Stimulated activated naive CD8-positive, alpha-beta T cell treated with anti-CD3 and anti-CD28 coated beads, Interleukin-15, amount 100 ng/mL, for 72 hours (primary cell): ENCODE measurements around the gene RTRAF.
A peak's percentile ranks its signal among the peaks of the same experiment; 100 is the strongest.

ENCODE experiments used
- ATAC-seq: fragments of 150-1000 bp; cut with Tn5 transposase; 2 replicates; pipeline ENCODE4 v1.10.0; 2021; ENCODE audit warnings: mild to moderate bottlenecking, moderate library complexity
- DNase-seq, 2 donors: peaks; one replicate each; pipeline ENCODE4 v3.0.0; 2021 to 2022
- H3K27ac Mint-ChIP-seq, 2 donors: one replicate each; pipeline ENCODE4 v1.8.0; 2022; ENCODE audit warnings: mild to moderate bottlenecking in 2 of 2, mixed read lengths in 2 of 2, moderate library complexity in 2 of 2
- H3K27me3 Mint-ChIP-seq: one replicate; pipeline ENCODE4 v1.8.0; 2022; ENCODE audit warnings: mixed read lengths
- H3K4me1 Mint-ChIP-seq: one replicate; pipeline ENCODE4 v1.8.0; 2022; ENCODE audit warnings: mild to moderate bottlenecking, mixed read lengths
- H3K4me3 Mint-ChIP-seq, 2 donors: one replicate each; pipeline ENCODE4 v1.8.0; 2022; ENCODE audit warnings: mild to moderate bottlenecking in 2 of 2, mixed read lengths in 2 of 2, moderate library complexity in 1 of 2
- H3K9me3 Mint-ChIP-seq, 2 donors: one replicate each; pipeline ENCODE4 v1.8.0; 2022; ENCODE audit warnings: mixed read lengths in 2 of 2

Gene RTRAF

DNA sequence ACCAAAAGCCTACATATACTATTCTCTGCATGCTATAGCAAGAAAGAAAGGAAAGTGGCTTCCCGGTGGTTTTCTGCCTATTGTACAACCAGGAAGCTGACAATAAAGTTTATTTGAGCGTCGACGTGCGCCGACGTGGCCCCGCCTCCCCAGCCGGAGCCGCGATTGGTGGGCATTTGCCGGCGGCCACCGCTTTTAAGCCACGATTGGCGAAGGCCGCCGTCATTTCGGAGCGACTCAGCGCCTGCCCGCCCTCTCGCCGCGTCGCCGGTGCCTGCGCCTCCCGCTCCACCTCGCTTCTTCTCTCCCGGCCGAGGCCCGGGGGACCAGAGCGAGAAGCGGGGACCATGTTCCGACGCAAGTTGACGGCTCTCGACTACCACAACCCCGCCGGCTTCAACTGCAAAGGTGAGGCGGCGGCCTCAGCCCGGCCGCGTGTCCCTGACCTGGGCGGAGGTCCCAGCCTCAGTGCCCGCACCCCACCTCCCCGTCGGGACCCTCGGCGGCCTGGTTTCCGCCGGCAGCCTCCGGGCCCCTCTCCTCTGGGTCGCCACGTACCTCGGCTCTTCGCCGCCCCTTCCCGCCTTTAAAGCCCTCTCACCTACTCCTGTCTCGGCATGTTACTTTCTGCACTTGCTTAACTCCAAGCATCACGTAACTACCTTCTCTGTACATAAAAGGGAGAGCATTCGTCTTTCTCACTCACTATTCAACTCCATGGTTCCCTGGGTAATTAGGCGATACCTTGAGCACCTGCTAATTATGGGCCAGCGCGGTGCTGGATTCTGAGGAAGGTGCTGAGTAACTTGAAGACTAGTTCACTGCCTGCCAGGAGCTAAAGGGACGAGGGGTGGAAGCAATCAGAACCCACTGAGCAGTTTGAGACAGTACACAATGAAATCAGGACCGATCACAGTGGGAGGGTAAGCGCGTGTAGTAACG is at the start of gene RTRAF:
Gene RTRAF (plus strand): TSS at position 254 of the 942 bp plus-strand sequence. CDS start 94 bp downstream, at position 348.
- H3K27ac Mint-ChIP-seq: peak within 1 kb of the TSS; percentile 96 to 97
- H3K27me3 Mint-ChIP-seq: no peaks in the 10 kb centered on the region
- no peaks in the 10 kb centered on the region for H3K9me3 Mint-ChIP-seq
- ATAC-seq (peak; percentile 97), DNase-seq (peak; percentile 90 to 92)
- peak within 1 kb of the TSS; percentile 88 to 93 for H3K4me3 Mint-ChIP-seq
- peaks cover 27% of the 10 kb centered on the region for H3K4me1 Mint-ChIP-seq

DNA sequence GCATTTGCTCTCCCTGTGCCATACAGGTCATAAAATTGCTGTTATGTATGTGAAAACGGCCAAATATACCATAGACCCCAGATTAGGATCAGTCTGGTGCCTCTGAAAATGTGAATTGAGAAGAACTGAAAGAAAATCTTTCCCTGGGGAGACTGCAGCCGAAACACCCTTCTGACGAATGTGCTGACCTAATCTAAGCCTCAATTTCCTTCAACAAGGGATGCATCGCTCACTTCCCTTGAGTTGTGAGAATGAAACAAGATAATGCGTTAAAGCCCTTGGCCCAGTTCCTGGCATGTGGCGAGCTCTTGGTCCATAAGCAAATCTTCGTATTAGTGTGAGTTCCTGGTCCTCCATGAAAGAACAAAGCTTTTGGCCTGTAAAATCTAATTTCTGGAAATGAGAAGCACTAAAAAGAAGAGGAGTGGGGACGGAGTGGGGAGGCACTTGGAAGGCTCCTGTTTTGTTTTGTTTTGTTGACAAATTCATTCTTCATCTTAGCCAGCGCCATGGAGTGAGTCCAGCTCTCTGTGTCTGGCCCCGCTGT is 49.5 kb upstream of the RTRAF start:
- H3K27me3 Mint-ChIP-seq: no peaks in the 10 kb centered on the region
- DNase-seq (no peak), ATAC-seq (no peak)
- no peak overlapping the region for H3K4me3 Mint-ChIP-seq
- H3K4me1 Mint-ChIP-seq: peaks cover 26% of the 10 kb centered on the region
- no peak overlapping the region for H3K27ac Mint-ChIP-seq
- peaks cover 0 to 1% of the 10 kb centered on the region in 2 donors for H3K9me3 Mint-ChIP-seq

DNA sequence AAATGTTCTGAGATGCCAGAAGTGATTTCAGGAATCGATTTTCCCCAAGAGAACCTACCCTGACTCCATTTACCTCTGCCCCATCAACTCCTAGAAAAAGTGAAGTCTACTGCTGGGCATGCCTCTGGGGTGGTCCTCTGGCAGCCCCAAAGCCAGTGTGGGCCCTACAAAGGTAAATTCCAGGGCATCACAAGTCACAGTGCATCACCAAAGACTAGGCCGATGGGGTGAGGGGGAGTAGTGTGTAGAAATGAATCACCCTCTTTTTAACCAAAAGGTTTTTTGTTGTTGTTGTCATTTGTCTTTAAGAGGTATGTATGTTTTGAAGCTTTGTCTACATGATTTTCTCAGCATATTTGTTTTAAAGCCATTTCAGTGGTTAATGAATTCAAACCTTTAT is 46.4 kb upstream of the RTRAF start:
- Mint-ChIP-seq H3K4me3 (no peak overlapping the region), H3K27ac (no peak overlapping the region), H3K27me3 (no peaks in the 10 kb centered on the region), H3K4me1 (peaks cover 31% of the 10 kb centered on the region), H3K9me3 (peaks cover 15 to 28% of the 10 kb centered on the region in 2 donors)
- no peak for DNase-seq
- ATAC-seq: no peak

DNA sequence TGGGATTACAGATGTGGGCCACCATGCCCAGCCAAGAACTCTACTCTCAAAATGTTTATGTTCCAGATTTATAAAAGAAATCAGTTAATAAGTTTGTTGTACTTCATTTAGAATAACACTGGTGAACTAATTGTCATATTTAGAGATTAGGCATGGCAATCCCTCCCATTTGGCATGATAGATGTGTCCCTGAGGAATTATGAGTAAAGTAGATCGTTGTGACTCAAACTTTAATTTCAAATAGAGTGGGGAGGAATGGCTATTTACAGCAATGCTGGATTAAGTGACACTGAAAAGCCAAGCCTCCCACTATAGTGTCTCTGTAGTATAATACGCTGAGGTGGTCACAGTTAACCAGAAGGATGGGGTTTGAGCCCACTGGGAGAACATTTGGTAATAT is 39.3 kb upstream of the RTRAF start:
- no peak overlapping the region for H3K4me3 Mint-ChIP-seq
- no peak overlapping the region for H3K27ac Mint-ChIP-seq
- no peaks in the 10 kb centered on the region for H3K27me3 Mint-ChIP-seq
- DNase-seq (no peak), ATAC-seq (no peak)
- H3K9me3 Mint-ChIP-seq: peaks cover 15 to 25% of the 10 kb centered on the region in 2 donors
- peaks cover 18% of the 10 kb centered on the region for H3K4me1 Mint-ChIP-seq

DNA sequence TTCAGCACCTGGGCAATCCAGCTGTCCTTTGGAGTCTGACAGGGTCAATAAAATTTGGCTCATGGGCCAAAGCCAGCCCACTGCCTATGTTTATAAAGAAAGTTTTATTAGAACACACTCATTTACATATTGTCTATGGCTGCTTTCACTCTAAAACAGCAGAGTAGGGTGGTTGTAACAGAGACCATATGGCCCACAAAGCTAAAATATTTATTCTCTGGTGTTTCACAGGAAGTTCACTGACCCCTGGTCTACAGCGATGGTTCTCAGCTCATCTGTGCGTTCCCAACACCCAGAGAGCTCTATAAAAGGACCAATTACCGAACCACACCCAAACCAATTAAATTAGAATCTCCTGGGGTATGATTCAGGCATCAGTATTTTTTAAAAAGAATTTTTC is 37.7 kb upstream of the RTRAF start:
- DNase-seq (no peak), ATAC-seq (no peak)
- Mint-ChIP-seq H3K27ac (no peak overlapping the region), H3K9me3 (peaks cover 4 to 9% of the 10 kb centered on the region in 2 donors), H3K4me1 (peaks cover 14% of the 10 kb centered on the region), H3K4me3 (no peak overlapping the region), H3K27me3 (no peaks in the 10 kb centered on the region)

DNA sequence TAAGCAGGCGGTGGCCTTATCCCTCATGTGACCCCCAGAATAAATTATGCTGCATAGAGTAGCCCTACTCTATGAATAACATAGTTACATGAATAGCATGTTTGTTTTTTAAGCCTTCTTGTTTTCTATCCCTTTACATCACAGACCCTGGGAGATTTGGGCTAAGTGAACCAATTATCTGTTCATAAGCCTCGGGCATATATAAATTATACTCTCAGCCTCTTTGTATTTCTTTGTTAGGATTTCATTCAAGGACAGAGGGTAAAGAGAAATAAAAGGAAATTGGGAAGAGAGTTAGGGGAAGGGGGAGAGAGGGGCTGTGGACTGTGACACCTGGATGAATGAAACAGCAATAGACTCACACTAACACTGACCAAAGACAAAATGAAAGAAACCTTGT is 35.3 kb upstream of the RTRAF start:
- Mint-ChIP-seq H3K4me3 (no peak overlapping the region), H3K27me3 (no peaks in the 10 kb centered on the region), H3K27ac (no peak overlapping the region), H3K9me3 (peaks cover 13 to 17% of the 10 kb centered on the region in 2 donors), H3K4me1 (peaks cover 12% of the 10 kb centered on the region)
- DNase-seq (no peak), ATAC-seq (no peak)

DNA sequence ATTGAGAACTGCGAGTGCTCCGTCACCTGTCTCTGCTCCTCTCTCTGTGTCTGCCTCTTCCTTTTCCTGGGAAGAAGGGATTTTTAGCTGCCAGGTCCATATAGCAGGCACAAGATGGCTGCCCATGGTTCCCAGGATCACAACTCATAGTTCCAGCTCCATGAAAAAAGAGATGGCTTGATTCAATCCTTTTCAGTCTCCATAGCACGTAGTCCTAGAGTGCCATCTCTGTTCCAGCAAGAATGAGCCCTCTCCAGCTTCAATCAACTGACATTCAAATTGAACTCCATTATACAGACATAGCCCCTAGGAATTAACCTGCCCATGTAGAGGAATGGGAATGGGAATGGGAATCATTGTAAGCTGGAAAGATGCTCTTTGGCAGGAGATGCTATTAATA is 34.7 kb upstream of the RTRAF start:
- Mint-ChIP-seq H3K27ac (no peak overlapping the region), H3K4me1 (peaks cover 18% of the 10 kb centered on the region), H3K27me3 (no peaks in the 10 kb centered on the region), H3K9me3 (peaks cover 19 to 23% of the 10 kb centered on the region in 2 donors), H3K4me3 (no peak overlapping the region)
- DNase-seq: no peak
- no peak for ATAC-seq

DNA sequence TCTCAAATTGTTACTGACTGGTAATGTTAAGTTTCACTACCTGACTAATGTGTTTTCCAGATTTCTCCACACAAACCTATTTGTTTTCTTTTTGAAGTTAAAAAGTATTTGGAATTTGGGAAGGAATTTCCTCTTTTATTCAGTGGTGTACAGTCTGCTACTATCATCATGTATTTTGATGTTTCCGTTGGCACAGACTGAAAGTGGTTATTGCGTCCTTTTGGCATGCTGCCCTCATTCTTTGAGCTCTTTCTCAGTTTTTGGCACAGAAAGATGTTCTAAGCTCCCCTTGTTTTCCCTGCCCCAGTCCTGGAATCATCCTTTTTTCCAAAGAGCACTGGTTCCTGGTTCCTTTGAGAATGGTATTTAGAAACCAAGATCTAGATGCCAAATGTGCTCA is 31.4 kb upstream of the RTRAF start:
- H3K4me3 Mint-ChIP-seq: no peak overlapping the region
- peaks cover 42% of the 10 kb centered on the region for H3K4me1 Mint-ChIP-seq
- H3K27ac Mint-ChIP-seq: no peak overlapping the region
- H3K9me3 Mint-ChIP-seq: peaks cover 26 to 29% of the 10 kb centered on the region in 2 donors
- ATAC-seq (no peak), DNase-seq (no peak)
- H3K27me3 Mint-ChIP-seq: no peaks in the 10 kb centered on the region

DNA sequence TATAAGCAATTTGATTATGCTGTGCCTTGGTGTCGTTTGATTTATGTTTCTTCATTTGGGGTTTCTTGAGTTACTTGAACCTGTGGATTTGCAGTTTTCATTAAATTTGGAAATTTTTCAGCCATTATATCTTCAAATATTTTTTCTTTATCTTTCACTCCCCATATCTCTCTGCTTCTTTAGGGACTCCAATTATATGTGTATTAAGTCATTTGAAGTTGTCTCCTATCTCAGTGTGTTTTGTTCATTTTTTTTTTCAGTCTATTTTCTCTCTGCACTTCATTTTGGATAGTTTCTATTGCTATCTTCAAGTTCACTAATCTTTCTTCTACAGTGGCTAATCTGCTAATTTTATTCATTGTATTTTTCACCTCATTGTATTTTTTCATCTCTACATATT is 29.4 kb upstream of the RTRAF start:
- no peak overlapping the region for H3K4me3 Mint-ChIP-seq
- DNase-seq (no peak), ATAC-seq (no peak)
- no peaks in the 10 kb centered on the region for H3K27me3 Mint-ChIP-seq
- H3K4me1 Mint-ChIP-seq: peaks cover 52% of the 10 kb centered on the region
- H3K27ac Mint-ChIP-seq: no peak overlapping the region
- H3K9me3 Mint-ChIP-seq: peaks cover 26 to 29% of the 10 kb centered on the region in 2 donors

DNA sequence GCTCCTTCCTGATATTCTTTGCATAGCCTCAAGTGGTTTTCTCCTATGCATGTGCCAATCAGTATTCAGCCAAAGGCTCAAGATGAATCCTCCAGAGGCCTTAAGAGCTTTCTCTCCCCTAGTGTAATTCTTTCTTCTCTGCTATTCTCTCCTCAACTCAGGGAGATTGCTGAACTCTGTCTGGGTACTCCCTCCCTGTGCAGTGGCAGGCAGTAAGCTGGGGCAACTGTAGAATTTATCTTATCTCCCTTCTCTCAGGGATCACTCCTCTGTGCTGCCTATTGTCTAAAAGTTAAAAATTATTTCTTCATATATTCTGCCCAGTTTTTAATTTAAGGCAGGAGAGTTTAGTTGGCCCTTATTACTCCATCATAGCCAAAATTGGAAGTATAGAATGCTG is 28.5 kb upstream of the RTRAF start:
- Mint-ChIP-seq H3K9me3 (peaks cover 26 to 29% of the 10 kb centered on the region in 2 donors), H3K4me3 (no peak overlapping the region), H3K4me1 (peaks cover 56% of the 10 kb centered on the region), H3K27ac (peak overlapping the region in 1 of 2 donors; percentile 31), H3K27me3 (no peaks in the 10 kb centered on the region)
- DNase-seq (no peak), ATAC-seq (no peak)

DNA sequence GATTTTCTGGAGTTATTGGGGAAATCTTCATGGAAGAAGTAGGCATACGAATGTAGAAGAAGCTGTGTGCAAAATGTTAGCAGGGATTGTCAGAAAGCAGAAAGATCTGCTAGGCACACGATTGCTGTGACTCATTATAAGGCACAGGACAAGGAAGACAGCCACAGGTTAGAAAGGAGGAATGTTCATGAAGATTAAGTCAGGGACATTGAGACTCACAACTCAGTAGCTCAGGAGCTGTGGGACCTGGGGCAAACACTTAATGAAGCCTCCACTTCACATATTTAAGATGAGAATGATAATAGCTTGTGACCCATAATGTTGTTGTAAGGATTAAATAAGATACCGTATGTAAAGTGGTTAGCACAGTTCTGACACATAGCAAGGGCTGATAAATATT is 26.6 kb upstream of the RTRAF start:
- Mint-ChIP-seq H3K4me1 (peaks cover 56% of the 10 kb centered on the region), H3K9me3 (peaks cover 21 to 26% of the 10 kb centered on the region in 2 donors), H3K4me3 (peak overlapping the region in 1 of 2 donors; percentile 47), H3K27me3 (no peaks in the 10 kb centered on the region), H3K27ac (peak overlapping the region in 1 of 2 donors; percentile 75)
- DNase-seq (no peak), ATAC-seq (no peak)

DNA sequence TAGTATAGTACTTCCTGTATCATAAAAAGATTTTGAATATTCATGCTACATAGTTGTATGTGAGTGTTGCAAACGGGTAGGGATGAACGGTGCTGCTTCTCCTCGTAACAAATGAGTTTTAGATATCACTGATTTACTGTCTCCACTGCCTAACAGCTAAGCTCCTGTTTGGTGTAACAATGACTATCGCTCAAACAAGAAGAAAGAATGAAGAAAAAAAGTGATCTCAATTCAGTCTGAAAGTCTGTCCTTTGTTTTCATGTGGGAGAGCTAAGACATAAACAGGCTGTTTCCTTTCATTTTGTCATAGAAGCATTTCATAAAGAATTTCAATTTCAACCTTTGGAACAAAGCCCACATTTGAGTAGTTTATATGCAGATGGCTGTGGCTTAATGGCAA is 26.1 kb upstream of the RTRAF start:
- Mint-ChIP-seq H3K4me1 (peaks cover 56% of the 10 kb centered on the region), H3K9me3 (peaks cover 20 to 21% of the 10 kb centered on the region in 2 donors), H3K27me3 (no peaks in the 10 kb centered on the region), H3K27ac (peak overlapping the region; percentile 49 to 72), H3K4me3 (peak overlapping the region in 1 of 2 donors; percentile 49)
- DNase-seq: no peak
- ATAC-seq: no peak

DNA sequence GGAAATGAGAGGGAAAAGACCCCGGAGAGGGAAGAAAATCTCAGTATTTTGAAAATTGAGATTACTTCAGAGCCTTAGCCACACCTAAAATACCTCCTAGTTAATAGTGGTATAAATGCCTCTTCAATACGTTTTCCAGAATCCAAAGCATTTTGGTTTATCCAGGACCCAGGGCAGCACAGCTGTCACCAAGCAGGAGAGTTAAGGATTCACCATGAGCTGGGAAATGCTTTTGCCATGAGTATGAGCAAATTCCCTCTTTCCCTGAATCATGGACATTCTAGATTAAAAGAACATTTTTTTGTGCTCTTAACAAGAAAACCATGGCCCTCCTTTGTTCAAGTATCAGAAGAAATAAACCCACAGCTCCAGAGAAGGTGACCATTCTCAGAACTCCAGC is 21.8 kb upstream of the RTRAF start:
- ATAC-seq (no peak), DNase-seq (no peak)
- Mint-ChIP-seq H3K9me3 (no peaks in the 10 kb centered on the region), H3K27me3 (no peaks in the 10 kb centered on the region), H3K4me1 (peaks cover 18% of the 10 kb centered on the region), H3K27ac (no peak overlapping the region), H3K4me3 (no peak overlapping the region)

DNA sequence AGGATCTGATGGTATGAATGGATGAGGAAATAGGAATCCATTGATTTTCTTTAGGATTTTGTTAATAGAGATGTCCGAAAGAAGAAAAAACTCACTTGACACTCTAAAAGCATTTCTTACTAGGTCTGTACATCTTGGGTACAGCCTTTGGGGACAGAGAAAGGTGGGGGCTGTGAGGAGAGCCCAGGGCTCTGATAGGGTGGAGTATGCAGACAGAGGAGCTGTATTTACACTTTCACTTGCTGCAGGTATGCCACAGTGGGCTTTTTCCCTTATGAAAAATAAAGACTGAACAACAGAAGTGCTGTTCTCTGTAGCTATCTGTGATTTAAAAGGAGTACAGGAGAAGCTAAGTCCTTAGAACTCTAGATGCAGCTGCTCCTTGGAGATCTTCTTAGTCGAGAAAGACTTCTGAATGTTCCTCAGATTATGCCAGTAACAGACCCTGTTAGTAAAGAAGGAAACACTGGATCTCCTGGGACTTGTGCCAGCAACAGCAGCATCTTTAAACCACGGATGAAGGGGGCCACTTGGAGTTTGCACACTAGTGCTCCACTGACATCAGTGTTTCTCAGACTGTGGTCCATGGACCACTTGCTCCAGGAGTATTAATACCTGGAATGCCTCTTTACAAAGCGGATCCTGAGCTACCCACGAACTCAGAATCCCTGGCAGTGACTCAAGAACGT is 19.4 kb upstream of the RTRAF start:
- H3K27ac Mint-ChIP-seq: peak overlapping the region in 1 of 2 donors; percentile 74
- ATAC-seq (no peak), DNase-seq (no peak)
- H3K9me3 Mint-ChIP-seq: no peaks in the 10 kb centered on the region
- H3K4me3 Mint-ChIP-seq: no peak overlapping the region
- H3K27me3 Mint-ChIP-seq: no peaks in the 10 kb centered on the region
- H3K4me1 Mint-ChIP-seq: peaks cover 3% of the 10 kb centered on the region

DNA sequence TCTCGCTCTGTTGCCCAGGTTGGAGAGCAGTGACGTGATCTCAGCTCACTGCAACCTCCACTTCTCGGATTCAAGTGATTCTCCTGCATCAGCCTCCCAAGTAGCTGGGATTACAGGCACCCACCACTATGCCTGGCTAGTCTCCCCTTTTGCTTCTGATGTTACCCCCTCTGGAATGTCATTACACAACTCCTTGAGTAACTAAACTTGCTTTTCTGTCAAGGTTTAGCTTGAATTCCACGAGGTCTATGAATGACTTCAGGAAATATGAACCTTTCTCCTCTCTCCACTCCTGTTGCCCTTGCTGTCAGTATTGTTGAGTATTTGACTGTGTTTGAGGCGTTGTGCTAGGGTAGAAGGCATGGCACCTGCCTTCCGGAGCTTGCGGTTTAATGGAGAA is 16.8 kb upstream of the RTRAF start:
- Mint-ChIP-seq H3K4me1 (no peaks in the 10 kb centered on the region), H3K4me3 (no peak overlapping the region), H3K27me3 (no peaks in the 10 kb centered on the region), H3K27ac (peak overlapping the region; percentile 2 to 35), H3K9me3 (no peaks in the 10 kb centered on the region)
- ATAC-seq: no peak
- no peak for DNase-seq

DNA sequence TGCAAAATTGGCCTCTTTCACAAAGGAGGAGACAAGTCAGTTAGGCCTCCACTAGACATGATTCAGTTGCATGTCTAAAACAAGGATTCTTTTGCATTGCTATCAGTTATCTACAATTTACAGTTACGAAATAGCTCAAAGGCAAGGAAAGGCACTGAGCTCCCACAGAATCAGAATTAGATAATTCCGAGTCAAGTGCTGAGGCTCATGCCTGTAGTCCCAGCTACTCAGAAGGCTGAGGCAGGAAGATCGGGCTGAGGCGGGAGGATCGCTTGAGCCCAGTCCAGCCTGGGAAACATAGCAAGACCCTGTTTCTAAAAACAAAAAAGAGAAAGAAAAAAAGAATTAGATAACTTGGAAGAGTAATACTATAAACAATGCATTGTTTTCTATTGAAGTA is 12.3 kb upstream of the RTRAF start:
- Mint-ChIP-seq H3K4me1 (peaks cover 6% of the 10 kb centered on the region), H3K27me3 (no peaks in the 10 kb centered on the region), H3K27ac (no peak overlapping the region), H3K4me3 (no peak overlapping the region), H3K9me3 (no peaks in the 10 kb centered on the region)
- ATAC-seq (no peak), DNase-seq (no peak)
